HepG2 (cell line): ENCODE results near the gene CISH. TPM values are rescaled to one million over a fixed set of nuclear protein-coding genes. Genes with fewer than 3 reads are reported as not detected.

ENCODE experiments used
- CBFB ChIP-seq: sonication (generic); formaldehyde crosslinking; IDR thresholded peaks from 2 replicates; pipeline ENCODE4 v1.4.0; 2020; ENCODE audit warnings: missing genetic modification reagents
- FOXK2 ChIP-seq: fragments of 450-650 bp; IDR thresholded peaks from 2 replicates; pipeline ENCODE4 v1.6.1; 2016
- HNRNPK ChIP-seq: fragments of 200-400 bp; formaldehyde crosslinking; IDR thresholded peaks from 2 replicates; pipeline ENCODE4 v1.6.1; 2018; ENCODE audit warnings: low read length, low read depth, moderate library complexity, mild to moderate bottlenecking; ENCODE audit not compliant: poor library complexity, severe bottlenecking
- NFE2L1 ChIP-seq: sonication (generic); formaldehyde crosslinking; IDR thresholded peaks from 2 replicates; pipeline ENCODE4 v1.4.0; 2020; ENCODE audit warnings: missing genetic modification reagents, mild to moderate bottlenecking, borderline replicate concordance
- PHF21A ChIP-seq: sonication (generic); formaldehyde crosslinking; IDR thresholded peaks from 2 replicates; pipeline ENCODE4 v1.5.0; 2020; ENCODE audit warnings: mild to moderate bottlenecking, missing genetic modification reagents
- RBFOX2 ChIP-seq: fragments of 200-400 bp; formaldehyde crosslinking; IDR thresholded peaks from 2 replicates; pipeline ENCODE4 v1.6.1; 2017; ENCODE audit warnings: low read depth, mild to moderate bottlenecking, low read length
- SRSF1 ChIP-seq: fragments of 200-400 bp; formaldehyde crosslinking; optimal IDR thresholded peaks from 2 replicates; pipeline ENCODE3; 2017; ENCODE audit warnings: mild to moderate bottlenecking, low read depth, low read length, moderate library complexity
- ZNF20 ChIP-seq: sonication (generic); formaldehyde crosslinking; IDR thresholded peaks from 2 replicates; pipeline ENCODE4 v1.4.0; 2020; ENCODE audit warnings: mild to moderate bottlenecking, moderate library complexity, missing genetic modification reagents
- ZNF224 ChIP-seq: sonication (generic); formaldehyde crosslinking; IDR thresholded peaks from 2 replicates; pipeline ENCODE4 v1.5.0; 2020; ENCODE audit warnings: mild to moderate bottlenecking, missing genetic modification reagents
- ZNF33A ChIP-seq: sonication (generic); formaldehyde crosslinking; IDR thresholded peaks from 2 replicates; pipeline ENCODE4 v1.5.1; 2020; ENCODE audit warnings: missing genetic modification reagents, mild to moderate bottlenecking, moderate library complexity, borderline replicate concordance
- ZNF703 ChIP-seq: sonication (generic); formaldehyde crosslinking; IDR thresholded peaks from 2 replicates; pipeline ENCODE4 v1.5.1; 2020; ENCODE audit warnings: missing genetic modification reagents, mild to moderate bottlenecking, moderate library complexity, borderline replicate concordance
- ZNF768 ChIP-seq: sonication (generic); formaldehyde crosslinking; IDR thresholded peaks from 2 replicates; pipeline ENCODE4 v1.4.0; 2020; ENCODE audit warnings: missing genetic modification reagents
- ZNF772 ChIP-seq: sonication (generic); formaldehyde crosslinking; IDR thresholded peaks from 2 replicates; pipeline ENCODE4 v1.5.0; 2020; ENCODE audit warnings: mild to moderate bottlenecking, missing genetic modification reagents
- ZNF878 ChIP-seq: sonication (generic); formaldehyde crosslinking; IDR thresholded peaks from 2 replicates; pipeline ENCODE4 v1.8.1; 2023; ENCODE audit warnings: mild to moderate bottlenecking, missing genetic modification reagents, moderate library complexity
- polyA plus RNA-seq, 8 experiments: library from polyadenylated mRNA; depleted of rRNA in 3 of 8; stranded (reverse) in 7 of 8; unstranded in 1 of 8; fragments of >200 nt; fragmentation: Illumina TruSeq in 4 of 8; extraction: Trizol in 4 of 8; gene quantifications; 2 replicates each; pipeline versions ENCODE4 v1.2.1 to v1.2.3, GENCODE V29; 2011 to 2016; ENCODE audit warnings: low read depth in 4 of 8, missing spikeins in 1 of 8, mixed read lengths in 1 of 8; ENCODE audit not compliant: insufficient read depth in 1 of 8
- total RNA-seq, 5 experiments: library from RNA; depleted of rRNA; stranded (reverse); fragments of >200 nt; fragmentation: Illumina TruSeq; extraction: Trizol; gene quantifications; 2 replicates each; pipeline ENCODE4 v1.2.3, GENCODE V29; 2016; ENCODE audit warnings: low read depth in 1 of 5
- TF ChIP-seq, protein P1 (sequence below): IDR thresholded peaks from 2 replicates; pipeline ENCODE4 v1.6.1; 2016; ENCODE audit warnings: mild to moderate bottlenecking
- TF ChIP-seq, protein P2 (sequence below): sonication (generic); formaldehyde crosslinking; IDR thresholded peaks from 2 replicates; pipeline ENCODE4 v1.4.0; 2020; ENCODE audit warnings: missing genetic modification reagents, borderline replicate concordance
- TF ChIP-seq, protein P3 (sequence below): sonication (generic); formaldehyde crosslinking; IDR thresholded peaks from 2 replicates; pipeline ENCODE4 v1.4.0; 2020; ENCODE audit warnings: missing genetic modification reagents; ENCODE audit errors: not compliant biosample characterization

CISH gene
- total and polyA plus RNA-seq, 2 of the 13 experiments (the other 11 are each of a cell fraction or from before 2014, with no cell fraction given) = 0.91 to 1.5 TPM

DNA sequence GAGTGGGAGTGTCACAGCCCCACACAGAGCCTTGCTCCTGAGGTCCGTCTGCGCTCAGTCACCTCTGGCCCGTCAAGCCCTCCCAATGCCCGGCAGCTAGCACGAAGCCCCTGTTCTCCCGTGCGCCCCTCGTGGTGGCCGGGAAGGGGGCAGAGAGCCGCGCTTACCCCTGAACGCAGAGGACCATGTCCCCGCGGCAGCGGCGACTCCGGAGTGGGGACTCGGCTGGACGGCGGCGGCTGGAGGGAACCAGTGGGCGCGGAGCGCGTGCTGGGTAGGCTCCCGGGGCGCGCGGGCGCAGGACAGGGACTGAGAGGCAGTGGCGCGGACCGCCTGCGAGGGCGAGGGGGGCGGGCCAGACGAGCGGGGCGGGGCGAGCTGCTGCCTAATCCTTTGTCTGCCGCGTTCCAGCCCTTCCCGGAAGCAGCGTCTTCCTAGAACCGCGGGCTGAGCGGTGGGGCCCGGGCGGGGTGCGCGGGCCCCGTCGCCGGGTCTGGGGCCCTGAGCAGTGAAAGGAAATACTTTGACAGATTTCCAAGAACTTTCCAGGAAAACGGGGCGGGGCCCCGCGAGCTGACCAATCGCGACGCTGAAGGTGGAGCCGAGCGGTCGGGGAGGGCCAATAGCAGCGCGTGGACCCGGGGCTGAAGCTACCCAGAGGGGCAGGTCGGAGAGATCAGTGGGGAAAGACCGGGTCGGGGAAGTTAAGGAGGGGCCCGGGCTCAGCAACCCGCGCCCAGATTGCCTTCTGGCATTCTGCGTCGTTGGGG is at the start of gene CISH (continued):
- TF ChIP-seq ZNF703 (peak; percentile 48; the same call in 1 of the 2 replicates), SRSF1 (no peak), CBFB (no peak), ZNF768 (CRISPR knock-in tag) (peak; percentile 74; the same call in 1 of the 2 replicates), ZNF20 (CRISPR knock-in tag) (no peak), RBFOX2 (peak; percentile 71), NFE2L1 (CRISPR knock-in tag) (peak; percentile 85; the same call in 1 of the 2 replicates), ZNF33A (no peak), PHF21A (CRISPR knock-in tag) (peak; percentile 98), HNRNPK (peak; percentile 60), FOXK2 (no peak), ZNF878 (peak; percentile 55; the same call in 1 of the 2 replicates), ZNF772 (CRISPR knock-in tag) (peak; percentile 95), ZNF224 (CRISPR knock-in tag) (no peak)
- TF ChIP-seq, protein P1, sequence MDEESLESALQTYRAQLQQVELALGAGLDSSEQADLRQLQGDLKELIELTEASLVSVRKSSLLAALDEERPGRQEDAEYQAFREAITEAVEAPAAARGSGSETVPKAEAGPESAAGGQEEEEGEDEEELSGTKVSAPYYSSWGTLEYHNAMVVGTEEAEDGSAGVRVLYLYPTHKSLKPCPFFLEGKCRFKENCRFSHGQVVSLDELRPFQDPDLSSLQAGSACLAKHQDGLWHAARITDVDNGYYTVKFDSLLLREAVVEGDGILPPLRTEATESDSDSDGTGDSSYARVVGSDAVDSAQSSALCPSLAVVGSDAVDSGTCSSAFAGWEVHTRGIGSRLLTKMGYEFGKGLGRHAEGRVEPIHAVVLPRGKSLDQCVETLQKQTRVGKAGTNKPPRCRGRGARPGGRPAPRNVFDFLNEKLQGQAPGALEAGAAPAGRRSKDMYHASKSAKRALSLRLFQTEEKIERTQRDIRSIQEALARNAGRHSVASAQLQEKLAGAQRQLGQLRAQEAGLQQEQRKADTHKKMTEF (CRISPR knock-in tag) = peak; percentile 94
- TF ChIP-seq, protein P2, sequence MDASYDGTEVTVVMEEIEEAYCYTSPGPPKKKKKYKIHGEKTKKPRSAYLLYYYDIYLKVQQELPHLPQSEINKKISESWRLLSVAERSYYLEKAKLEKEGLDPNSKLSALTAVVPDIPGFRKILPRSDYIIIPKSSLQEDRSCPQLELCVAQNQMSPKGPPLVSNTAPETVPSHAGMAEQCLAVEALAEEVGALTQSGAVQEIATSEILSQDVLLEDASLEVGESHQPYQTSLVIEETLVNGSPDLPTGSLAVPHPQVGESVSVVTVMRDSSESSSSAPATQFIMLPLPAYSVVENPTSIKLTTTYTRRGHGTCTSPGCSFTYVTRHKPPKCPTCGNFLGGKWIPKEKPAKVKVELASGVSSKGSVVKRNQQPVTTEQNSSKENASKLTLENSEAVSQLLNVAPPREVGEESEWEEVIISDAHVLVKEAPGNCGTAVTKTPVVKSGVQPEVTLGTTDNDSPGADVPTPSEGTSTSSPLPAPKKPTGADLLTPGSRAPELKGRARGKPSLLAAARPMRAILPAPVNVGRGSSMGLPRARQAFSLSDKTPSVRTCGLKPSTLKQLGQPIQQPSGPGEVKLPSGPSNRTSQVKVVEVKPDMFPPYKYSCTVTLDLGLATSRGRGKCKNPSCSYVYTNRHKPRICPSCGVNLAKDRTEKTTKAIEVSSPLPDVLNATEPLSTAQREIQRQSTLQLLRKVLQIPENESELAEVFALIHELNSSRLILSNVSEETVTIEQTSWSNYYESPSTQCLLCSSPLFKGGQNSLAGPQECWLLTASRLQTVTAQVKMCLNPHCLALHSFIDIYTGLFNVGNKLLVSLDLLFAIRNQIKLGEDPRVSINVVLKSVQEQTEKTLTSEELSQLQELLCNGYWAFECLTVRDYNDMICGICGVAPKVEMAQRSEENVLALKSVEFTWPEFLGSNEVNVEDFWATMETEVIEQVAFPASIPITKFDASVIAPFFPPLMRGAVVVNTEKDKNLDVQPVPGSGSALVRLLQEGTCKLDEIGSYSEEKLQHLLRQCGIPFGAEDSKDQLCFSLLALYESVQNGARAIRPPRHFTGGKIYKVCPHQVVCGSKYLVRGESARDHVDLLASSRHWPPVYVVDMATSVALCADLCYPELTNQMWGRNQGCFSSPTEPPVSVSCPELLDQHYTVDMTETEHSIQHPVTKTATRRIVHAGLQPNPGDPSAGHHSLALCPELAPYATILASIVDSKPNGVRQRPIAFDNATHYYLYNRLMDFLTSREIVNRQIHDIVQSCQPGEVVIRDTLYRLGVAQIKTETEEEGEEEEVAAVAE = no peak; the same call in 1 of the 2 replicates
- TF ChIP-seq, protein P3, sequence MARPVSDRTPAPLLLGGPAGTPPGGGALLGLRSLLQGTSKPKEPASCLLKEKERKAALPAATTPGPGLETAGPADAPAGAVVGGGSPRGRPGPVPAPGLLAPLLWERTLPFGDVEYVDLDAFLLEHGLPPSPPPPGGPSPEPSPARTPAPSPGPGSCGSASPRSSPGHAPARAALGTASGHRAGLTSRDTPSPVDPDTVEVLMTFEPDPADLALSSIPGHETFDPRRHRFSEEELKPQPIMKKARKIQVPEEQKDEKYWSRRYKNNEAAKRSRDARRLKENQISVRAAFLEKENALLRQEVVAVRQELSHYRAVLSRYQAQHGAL = no peak
